ENCODE measurements around the gene PADI1.

The PADI1 gene

DNA sequence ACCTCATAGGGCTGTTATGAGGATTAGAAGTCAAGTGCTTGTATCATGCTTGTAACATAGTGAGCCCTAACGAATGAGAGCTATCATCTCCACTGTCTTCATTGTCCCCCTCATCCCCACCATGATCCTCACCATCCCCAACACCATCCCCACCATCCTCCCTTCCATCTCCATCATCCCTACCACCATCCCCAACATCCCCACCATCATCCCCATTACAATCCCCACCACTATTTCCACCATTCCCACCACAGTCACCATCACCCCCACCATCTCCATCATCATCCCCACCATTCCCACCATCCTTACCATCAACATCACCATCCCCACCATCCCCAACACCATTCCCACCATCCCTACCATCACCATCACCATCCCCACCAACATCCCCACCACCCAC is 39.1 kb upstream of the PADI1 start:
- Histone ChIP-seq H3K4me1 (ENCODE audit: control insufficient read depth, insufficient read depth, low read length) (peaks cover 6% of the 10 kb centered on the region; the same call in 1 of the 2 replicates), H3K4me3 (ENCODE audit: low read depth, low read length) (no peak overlapping the region), H3K27me3 (ENCODE audit: control insufficient read depth, insufficient read depth, low read length) (no peaks in the 10 kb centered on the region), H3K9ac (ENCODE audit: low read depth, low read length) (no peak overlapping the region), H3K27ac (ENCODE audit: low read depth, low read length) (no peak overlapping the region), H3K36me3 (ENCODE audit: control insufficient read depth, insufficient read depth, low read length) (no peaks in the 10 kb centered on the region), H3K9me3 (ENCODE audit: control insufficient read depth, insufficient read depth, low read length) (no peaks in the 10 kb centered on the region)

DNA sequence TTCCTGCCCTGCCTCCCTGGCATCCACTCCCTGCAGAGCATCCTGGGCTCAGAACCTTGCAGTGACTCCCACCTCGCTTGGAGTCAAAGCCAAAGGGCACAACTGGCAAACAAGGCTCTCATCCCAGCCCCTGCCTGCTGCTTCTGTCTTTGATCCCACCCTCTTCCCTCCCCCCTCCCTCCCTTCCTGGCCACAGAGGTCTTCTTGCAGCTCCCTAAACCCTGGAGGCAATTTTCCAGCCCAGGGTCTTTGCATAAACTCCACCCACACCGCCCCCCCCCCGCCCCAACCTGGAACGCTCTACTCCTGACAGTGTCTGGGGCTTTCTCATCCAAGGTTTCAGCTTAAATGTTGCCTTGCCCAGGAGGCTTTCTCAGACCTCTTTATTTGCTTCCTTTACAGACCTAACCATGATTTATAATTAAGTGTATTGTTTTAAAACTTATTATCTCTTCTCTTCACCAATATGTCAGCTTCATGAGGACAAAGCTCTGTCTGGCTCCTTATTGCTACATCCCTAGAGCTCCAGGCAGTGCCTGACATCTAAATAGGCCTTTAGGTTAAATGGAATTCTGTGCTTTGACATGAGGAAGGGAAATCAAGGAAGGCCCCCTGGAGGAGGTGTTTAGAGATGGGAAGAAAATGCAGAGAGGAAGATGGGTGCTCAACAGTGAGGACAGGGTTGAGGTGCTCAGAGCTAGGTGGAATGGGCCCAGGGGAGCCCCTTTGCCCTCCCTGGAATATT is 37.7 kb upstream of the PADI1 start:
- no peaks in the 10 kb centered on the region for H3K9me3 ChIP-seq (ENCODE audit: control insufficient read depth, insufficient read depth, low read length)
- H3K9ac ChIP-seq (ENCODE audit: low read depth, low read length): no peak overlapping the region
- no peak overlapping the region for H3K4me3 ChIP-seq (ENCODE audit: low read depth, low read length)
- H3K27me3 ChIP-seq (ENCODE audit: control insufficient read depth, insufficient read depth, low read length): no peaks in the 10 kb centered on the region
- peaks cover 6% of the 10 kb centered on the region; the same call in 1 of the 2 replicates for H3K4me1 ChIP-seq (ENCODE audit: control insufficient read depth, insufficient read depth, low read length)
- no peaks in the 10 kb centered on the region for H3K36me3 ChIP-seq (ENCODE audit: control insufficient read depth, insufficient read depth, low read length)
- no peak overlapping the region for H3K27ac ChIP-seq (ENCODE audit: low read depth, low read length)

DNA sequence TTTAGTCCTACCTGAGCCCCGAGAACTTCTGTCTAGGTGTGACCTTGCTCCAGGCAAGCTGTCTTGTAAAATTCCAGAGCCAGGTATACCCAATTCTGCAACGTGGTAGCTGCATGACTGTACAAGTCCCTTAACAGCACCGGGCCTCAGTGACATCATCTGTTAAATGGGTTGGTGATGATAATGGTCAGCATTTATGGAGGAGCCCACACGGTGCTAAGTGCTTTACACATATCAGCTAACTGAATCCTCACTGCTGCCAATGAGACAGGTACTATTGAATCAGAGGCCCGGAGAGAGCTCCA is 37.2 kb upstream of the PADI1 start:
- no peaks in the 10 kb centered on the region for H3K27me3 ChIP-seq (ENCODE audit: control insufficient read depth, insufficient read depth, low read length)
- H3K27ac ChIP-seq (ENCODE audit: low read depth, low read length): no peak overlapping the region
- no peak overlapping the region for H3K4me3 ChIP-seq (ENCODE audit: low read depth, low read length)
- no peak overlapping the region for H3K9ac ChIP-seq (ENCODE audit: low read depth, low read length)
- H3K36me3 ChIP-seq (ENCODE audit: control insufficient read depth, insufficient read depth, low read length): no peaks in the 10 kb centered on the region
- peaks cover 6% of the 10 kb centered on the region; the same call in 1 of the 2 replicates for H3K4me1 ChIP-seq (ENCODE audit: control insufficient read depth, insufficient read depth, low read length)
- no peaks in the 10 kb centered on the region for H3K9me3 ChIP-seq (ENCODE audit: control insufficient read depth, insufficient read depth, low read length)

DNA sequence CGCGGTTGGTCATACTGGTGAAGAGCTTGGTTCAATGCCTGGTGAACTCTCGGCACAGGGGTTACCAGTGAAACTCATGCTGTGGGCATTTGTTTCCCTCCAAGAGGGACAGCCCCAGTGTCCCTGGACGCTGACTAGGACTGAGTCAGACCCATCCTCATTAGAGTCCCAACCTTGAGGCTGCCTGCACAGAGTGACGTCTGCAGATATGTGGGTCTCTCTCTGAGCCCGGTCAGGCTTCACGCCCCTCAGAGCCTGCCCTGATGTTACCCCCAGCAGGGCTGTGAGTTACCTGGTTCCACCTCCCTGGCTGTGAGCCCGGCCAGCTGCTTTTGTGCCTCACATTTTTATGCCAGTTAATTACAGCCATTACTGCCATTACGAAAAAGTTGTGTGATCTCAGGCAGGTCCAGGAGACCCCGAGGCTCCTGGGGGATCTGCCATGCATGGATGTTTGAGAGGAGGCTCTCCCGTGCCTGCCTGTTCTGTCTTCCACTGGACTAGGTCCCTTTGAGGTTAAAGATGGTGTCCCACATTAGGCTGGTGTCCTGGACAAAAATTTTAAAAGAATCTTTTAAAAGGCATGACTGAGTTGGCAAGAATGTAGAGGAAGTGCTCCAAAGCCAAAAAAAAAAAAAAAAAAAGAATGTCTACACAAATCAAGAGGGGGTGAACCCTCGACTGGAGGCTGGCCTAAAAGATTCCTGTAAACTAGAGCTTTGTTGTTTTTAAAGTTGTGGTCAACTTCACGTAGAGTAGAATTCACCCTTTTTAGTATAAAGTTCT is 36.6 kb upstream of the PADI1 start:
- H3K27me3 ChIP-seq (ENCODE audit: control insufficient read depth, insufficient read depth, low read length): no peaks in the 10 kb centered on the region
- no peaks in the 10 kb centered on the region for H3K9me3 ChIP-seq (ENCODE audit: control insufficient read depth, insufficient read depth, low read length)
- no peak overlapping the region for H3K27ac ChIP-seq (ENCODE audit: low read depth, low read length)
- H3K9ac ChIP-seq (ENCODE audit: low read depth, low read length): no peak overlapping the region
- H3K36me3 ChIP-seq (ENCODE audit: control insufficient read depth, insufficient read depth, low read length): no peaks in the 10 kb centered on the region
- H3K4me3 ChIP-seq (ENCODE audit: low read depth, low read length): no peak overlapping the region
- peaks cover 6% of the 10 kb centered on the region; the same call in 1 of the 2 replicates for H3K4me1 ChIP-seq (ENCODE audit: control insufficient read depth, insufficient read depth, low read length)

DNA sequence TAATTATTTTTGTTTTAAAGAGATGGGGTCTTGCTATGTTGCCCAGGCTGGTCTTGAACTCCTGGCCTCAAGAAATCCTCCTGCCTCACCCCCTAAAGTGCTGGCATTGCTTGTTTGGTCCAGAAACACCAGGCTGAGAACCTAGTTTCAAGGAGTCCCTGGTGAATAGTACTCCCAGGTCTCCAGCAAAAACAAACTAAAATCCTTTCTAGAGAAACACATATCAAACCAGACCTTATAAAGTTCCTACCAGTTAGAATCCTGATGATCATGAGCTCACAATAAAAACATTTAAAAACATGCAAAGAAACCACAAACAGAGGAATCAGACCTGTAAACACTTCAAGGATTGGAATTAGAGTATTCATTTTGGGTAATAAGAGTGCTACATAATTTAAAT is 34.4 kb upstream of the PADI1 start:
- Histone ChIP-seq H3K27me3 (ENCODE audit: control insufficient read depth, insufficient read depth, low read length) (no peaks in the 10 kb centered on the region), H3K9ac (ENCODE audit: low read depth, low read length) (no peak overlapping the region), H3K4me3 (ENCODE audit: low read depth, low read length) (no peak overlapping the region), H3K4me1 (ENCODE audit: control insufficient read depth, insufficient read depth, low read length) (peaks cover 6% of the 10 kb centered on the region; the same call in 1 of the 2 replicates), H3K36me3 (ENCODE audit: control insufficient read depth, insufficient read depth, low read length) (no peaks in the 10 kb centered on the region), H3K9me3 (ENCODE audit: control insufficient read depth, insufficient read depth, low read length) (no peaks in the 10 kb centered on the region), H3K27ac (ENCODE audit: low read depth, low read length) (no peak overlapping the region)

DNA sequence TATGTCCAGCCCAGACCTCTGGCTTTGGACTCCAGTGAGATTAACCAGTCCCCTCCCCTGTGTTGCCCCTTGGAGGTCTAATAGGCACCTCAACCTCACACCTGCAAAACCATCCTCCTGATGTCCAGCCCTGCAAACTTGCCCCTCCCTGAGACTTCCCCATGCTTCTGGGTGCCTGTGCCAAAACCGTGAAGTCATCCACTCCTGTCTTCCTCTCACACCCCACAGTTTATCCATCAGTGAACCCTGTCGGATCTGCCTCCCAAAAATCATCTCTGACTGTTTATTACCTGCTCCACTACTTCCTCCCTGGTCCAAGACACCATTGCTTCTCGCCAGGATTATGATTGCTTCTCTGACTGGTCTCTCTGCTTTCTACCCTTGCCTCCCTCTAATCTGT is 31.7 kb upstream of the PADI1 start:
- H3K9me3 ChIP-seq (ENCODE audit: control insufficient read depth, insufficient read depth, low read length): no peaks in the 10 kb centered on the region
- no peaks in the 10 kb centered on the region for H3K36me3 ChIP-seq (ENCODE audit: control insufficient read depth, insufficient read depth, low read length)
- no peak overlapping the region for H3K4me3 ChIP-seq (ENCODE audit: low read depth, low read length)
- H3K27ac ChIP-seq (ENCODE audit: low read depth, low read length): no peak overlapping the region
- H3K27me3 ChIP-seq (ENCODE audit: control insufficient read depth, insufficient read depth, low read length): no peaks in the 10 kb centered on the region
- no peaks in the 10 kb centered on the region for H3K4me1 ChIP-seq (ENCODE audit: control insufficient read depth, insufficient read depth, low read length)
- no peak overlapping the region for H3K9ac ChIP-seq (ENCODE audit: low read depth, low read length)

DNA sequence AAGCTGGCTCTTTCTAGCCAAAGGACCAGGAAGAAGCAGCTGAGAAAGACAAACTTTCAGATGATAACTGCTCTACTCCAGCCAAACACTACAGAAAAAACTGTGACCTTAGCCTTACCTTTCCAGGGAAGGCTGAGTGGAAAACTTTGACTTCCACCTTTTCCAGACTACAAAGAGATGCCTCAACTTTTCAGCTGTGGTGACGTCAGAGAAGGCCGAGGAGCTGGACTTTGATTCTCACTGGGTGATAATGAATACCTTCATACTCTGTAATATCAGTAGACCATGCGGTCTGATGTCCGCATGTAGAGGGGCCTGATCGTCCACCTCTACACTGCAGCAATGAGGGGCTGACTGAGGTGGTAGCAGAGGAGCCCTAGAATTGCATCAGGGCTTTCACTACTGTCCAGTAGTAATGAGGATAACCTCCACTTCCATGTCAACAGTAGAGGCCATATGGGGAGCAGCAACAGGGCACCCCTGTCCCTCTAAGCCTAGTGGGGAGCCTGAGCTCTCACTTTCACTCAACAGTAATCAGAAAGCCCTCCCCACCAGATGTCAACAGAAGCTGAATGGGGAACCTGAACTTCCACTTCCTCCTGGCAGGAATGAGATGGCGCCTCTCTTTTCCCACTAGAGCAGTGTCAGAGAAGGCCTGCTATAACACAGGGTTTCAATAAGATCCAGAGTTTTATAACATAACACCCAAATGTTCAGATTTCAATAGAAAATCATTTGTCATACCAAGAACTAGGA is 28.4 kb upstream of the PADI1 start:
- Histone ChIP-seq H3K27me3 (ENCODE audit: control insufficient read depth, insufficient read depth, low read length) (no peaks in the 10 kb centered on the region), H3K36me3 (ENCODE audit: control insufficient read depth, insufficient read depth, low read length) (no peaks in the 10 kb centered on the region), H3K4me3 (ENCODE audit: low read depth, low read length) (no peak overlapping the region), H3K9me3 (ENCODE audit: control insufficient read depth, insufficient read depth, low read length) (no peaks in the 10 kb centered on the region), H3K27ac (ENCODE audit: low read depth, low read length) (no peak overlapping the region), H3K9ac (ENCODE audit: low read depth, low read length) (no peak overlapping the region), H3K4me1 (ENCODE audit: control insufficient read depth, insufficient read depth, low read length) (no peaks in the 10 kb centered on the region)

DNA sequence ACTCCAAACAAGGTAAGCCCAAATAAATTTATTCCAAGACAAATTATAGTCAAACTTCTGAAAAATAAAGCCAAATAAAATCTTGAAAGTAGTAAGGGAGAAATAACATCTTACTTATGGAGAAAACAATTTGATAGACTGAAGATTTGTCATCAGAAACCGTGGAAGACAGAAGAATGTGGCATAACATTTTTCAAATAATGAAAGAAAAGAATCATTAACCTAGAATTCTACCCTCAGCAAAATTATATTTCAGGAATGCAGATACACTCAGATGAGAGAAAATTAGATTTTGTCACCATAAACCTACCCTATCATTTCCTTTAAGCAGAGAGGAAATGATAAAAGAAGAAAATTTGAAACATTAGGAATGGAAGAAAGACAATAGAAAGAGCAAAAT is 27.3 kb upstream of the PADI1 start:
- Histone ChIP-seq H3K27me3 (ENCODE audit: control insufficient read depth, insufficient read depth, low read length) (no peaks in the 10 kb centered on the region), H3K36me3 (ENCODE audit: control insufficient read depth, insufficient read depth, low read length) (no peaks in the 10 kb centered on the region), H3K27ac (ENCODE audit: low read depth, low read length) (no peak overlapping the region), H3K4me1 (ENCODE audit: control insufficient read depth, insufficient read depth, low read length) (no peaks in the 10 kb centered on the region), H3K4me3 (ENCODE audit: low read depth, low read length) (no peak overlapping the region), H3K9me3 (ENCODE audit: control insufficient read depth, insufficient read depth, low read length) (no peaks in the 10 kb centered on the region), H3K9ac (ENCODE audit: low read depth, low read length) (no peak overlapping the region)

DNA sequence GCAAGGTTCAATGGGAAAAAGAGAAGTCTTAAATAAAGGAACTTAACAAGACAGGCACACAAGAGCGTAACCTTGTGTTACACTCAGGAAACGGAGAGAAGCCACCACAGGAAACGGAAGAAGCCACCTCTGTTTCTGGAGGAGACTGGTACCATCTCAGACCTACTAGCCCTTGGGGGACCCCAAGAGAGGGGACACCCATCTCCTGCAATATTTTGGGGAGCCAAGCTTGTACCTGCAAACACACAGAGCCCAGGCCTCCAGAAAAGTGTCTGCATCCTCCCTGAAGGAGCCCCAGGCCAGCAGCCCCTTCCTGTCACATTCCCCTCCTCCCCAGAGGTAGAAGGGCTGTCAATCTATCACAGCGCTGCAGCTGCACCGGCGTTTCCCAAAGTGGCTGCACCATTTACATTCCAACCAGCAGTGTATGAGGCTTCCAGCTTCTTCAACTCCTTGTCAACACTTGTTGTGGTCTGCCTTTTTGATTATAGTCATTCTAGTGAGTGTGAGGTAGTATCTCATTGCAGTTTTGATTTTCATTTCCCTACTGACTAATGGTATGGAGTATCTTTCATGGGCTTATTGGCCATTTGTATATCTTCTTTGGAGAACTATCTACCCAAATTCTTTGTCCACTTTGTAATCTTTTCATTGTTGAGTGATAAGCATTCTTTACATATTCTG is 23.0 kb upstream of the PADI1 start:
- H3K4me3 ChIP-seq (ENCODE audit: low read depth, low read length): no peak overlapping the region
- no peaks in the 10 kb centered on the region for H3K36me3 ChIP-seq (ENCODE audit: control insufficient read depth, insufficient read depth, low read length)
- H3K27me3 ChIP-seq (ENCODE audit: control insufficient read depth, insufficient read depth, low read length): no peaks in the 10 kb centered on the region
- no peak overlapping the region for H3K9ac ChIP-seq (ENCODE audit: low read depth, low read length)
- no peaks in the 10 kb centered on the region for H3K9me3 ChIP-seq (ENCODE audit: control insufficient read depth, insufficient read depth, low read length)
- peaks cover 4% of the 10 kb centered on the region; the same call in 1 of the 2 replicates for H3K4me1 ChIP-seq (ENCODE audit: control insufficient read depth, insufficient read depth, low read length)
- no peak overlapping the region for H3K27ac ChIP-seq (ENCODE audit: low read depth, low read length)

DNA sequence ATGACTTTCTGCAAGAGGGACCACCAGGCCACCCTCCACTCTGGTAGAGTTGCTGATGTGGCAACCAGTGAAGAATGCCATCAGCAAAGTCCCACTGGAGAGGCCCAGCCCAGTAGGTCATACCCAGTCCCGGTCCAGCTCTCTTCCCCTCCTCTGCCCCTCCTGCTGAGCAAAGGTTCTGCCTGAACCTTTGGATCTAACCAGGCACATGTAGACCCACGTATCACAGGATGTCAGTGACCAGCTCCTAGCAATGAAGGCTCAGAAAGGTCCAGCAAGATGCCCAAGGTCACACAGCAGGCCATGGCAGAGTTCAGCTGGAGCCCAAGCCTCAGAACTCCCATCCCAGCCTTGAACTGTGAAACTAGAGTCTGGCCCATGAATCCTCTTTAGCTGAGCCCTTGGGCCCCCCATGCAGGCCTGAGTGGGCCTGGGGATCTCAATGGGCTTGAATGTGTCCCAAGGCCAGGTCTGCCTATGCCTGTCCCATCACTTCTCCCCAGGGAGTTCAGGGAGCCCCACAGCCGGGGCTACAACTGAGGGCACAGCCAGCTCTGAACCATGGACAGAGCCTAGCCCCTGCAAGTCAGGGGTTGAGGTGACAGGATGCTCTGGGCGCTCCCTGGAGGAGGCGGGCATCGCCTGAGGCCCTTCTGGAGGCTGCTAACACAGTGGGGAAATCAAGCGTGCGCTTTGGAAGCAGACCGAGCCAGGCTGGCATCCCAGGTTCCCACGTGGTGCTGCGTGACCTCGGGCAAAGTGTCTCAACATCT is 21.4 kb upstream of the PADI1 start:
- Histone ChIP-seq H3K36me3 (ENCODE audit: control insufficient read depth, insufficient read depth, low read length) (no peaks in the 10 kb centered on the region), H3K27me3 (ENCODE audit: control insufficient read depth, insufficient read depth, low read length) (no peaks in the 10 kb centered on the region), H3K9me3 (ENCODE audit: control insufficient read depth, insufficient read depth, low read length) (no peaks in the 10 kb centered on the region), H3K9ac (ENCODE audit: low read depth, low read length) (no peak overlapping the region), H3K4me1 (ENCODE audit: control insufficient read depth, insufficient read depth, low read length) (peaks cover 6% of the 10 kb centered on the region; the same call in 1 of the 2 replicates), H3K4me3 (ENCODE audit: low read depth, low read length) (no peak overlapping the region), H3K27ac (ENCODE audit: low read depth, low read length) (no peak overlapping the region)
